ENCODE measurements around the gene SUPT20H. TPM values are rescaled to one million over a fixed set of nuclear protein-coding genes. Genes with fewer than 3 reads are reported as not detected.

SUPT20H gene
- total and polyA plus RNA-seq, 2 donors from 2014 or later, result 20.7 to 61.6 TPM

DNA sequence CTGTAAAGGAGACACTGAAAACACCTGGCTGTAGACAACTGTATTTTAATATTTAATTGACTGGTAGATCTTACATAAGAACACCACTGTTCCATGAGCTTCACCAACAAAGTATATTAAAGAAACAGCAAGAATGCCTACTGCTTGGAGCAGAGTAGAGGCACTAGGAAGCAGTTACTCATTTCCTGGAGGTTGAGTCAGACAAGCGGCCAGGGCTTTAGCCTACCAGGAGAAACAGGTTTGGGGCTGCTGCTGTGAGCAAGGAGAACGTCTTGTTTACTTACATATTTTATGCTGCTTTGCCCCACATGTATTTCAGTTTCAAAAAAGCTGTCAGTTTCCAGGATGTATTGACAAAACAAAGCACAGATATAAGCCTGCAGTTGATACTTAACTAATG is 93.7 kb downstream of the SUPT20H start:
- H3K27me3 ChIP-seq (ENCODE audit: control insufficient read depth, insufficient read depth, low read length), result no peaks in the 10 kb centered on the region
- no peak overlapping the region for H3K4me3 ChIP-seq (ENCODE audit: low read length in 3 of 3)
- H3K27ac ChIP-seq (ENCODE audit: low read depth in 2 of 2, low read length in 2 of 2), result no peak overlapping the region
- TF ChIP-seq, protein P1, sequence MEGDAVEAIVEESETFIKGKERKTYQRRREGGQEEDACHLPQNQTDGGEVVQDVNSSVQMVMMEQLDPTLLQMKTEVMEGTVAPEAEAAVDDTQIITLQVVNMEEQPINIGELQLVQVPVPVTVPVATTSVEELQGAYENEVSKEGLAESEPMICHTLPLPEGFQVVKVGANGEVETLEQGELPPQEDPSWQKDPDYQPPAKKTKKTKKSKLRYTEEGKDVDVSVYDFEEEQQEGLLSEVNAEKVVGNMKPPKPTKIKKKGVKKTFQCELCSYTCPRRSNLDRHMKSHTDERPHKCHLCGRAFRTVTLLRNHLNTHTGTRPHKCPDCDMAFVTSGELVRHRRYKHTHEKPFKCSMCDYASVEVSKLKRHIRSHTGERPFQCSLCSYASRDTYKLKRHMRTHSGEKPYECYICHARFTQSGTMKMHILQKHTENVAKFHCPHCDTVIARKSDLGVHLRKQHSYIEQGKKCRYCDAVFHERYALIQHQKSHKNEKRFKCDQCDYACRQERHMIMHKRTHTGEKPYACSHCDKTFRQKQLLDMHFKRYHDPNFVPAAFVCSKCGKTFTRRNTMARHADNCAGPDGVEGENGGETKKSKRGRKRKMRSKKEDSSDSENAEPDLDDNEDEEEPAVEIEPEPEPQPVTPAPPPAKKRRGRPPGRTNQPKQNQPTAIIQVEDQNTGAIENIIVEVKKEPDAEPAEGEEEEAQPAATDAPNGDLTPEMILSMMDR (IDR thresholded peaks at IDR 0.05; ENCODE audit: borderline replicate concordance, extremely low read depth, insufficient read depth), result no peak
- H3K4me1 ChIP-seq (ENCODE audit: control insufficient read depth in 2 of 3, insufficient read depth in 2 of 3, low read depth in 1 of 3, low read length in 3 of 3), result peaks cover 0 to 12% (median 0%) of the 10 kb centered on the region in 3 donors
- intact Hi-C loops (cut with DNase I), result no loop called here
- H3K36me3 ChIP-seq (ENCODE audit: control insufficient read depth in 2 of 3, insufficient read depth in 3 of 3, low read length in 3 of 3), result peaks cover 4 to 7% (median 6%) of the 10 kb centered on the region in 3 donors
- no peaks in the 10 kb centered on the region for H3K9me3 ChIP-seq (ENCODE audit: control insufficient read depth in 2 of 3, insufficient read depth in 1 of 3, low read length in 3 of 3)
- no peak overlapping the region for H3K9ac ChIP-seq (ENCODE audit: low read length in 3 of 3)
- DNase-seq (peak in 1 of 5 donors; percentile 6), FAIRE-seq (no peak)

DNA sequence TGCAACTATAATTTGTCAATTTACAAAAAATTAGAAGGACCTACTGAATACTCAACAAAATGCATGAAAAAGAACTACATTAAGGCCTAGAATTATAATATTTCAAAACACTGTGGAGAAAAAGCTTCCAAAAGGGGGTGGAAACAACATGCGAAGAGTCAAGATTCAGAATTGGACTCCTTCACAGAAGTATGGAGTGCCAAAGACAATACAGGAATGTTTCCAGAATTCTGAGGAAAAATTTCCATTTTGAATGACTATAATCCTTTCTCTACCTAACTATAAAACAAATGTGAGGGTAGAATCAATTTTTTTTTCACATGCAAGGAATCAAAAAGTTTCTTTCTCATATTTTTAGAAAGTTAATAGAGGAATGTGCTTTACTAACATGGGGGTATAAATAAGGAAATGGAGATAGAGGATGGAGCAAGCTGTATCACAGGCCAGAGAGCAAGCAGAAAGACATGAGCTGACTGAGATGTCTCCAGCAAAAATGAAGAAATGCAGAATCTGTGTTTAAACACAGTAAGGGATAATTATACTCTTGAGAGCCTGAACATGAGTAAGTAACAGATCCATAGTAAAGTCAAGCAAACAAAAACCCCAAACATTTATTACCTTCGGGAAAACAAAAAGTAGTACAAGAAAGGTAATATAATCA is 99.9 kb downstream of the SUPT20H start:
- intact Hi-C loops (cut with DNase I), result no loop called here
- Histone ChIP-seq H3K9me3 (ENCODE audit: control insufficient read depth in 2 of 3, insufficient read depth in 1 of 3, low read length in 3 of 3) (no peaks in the 10 kb centered on the region), H3K4me3 (ENCODE audit: low read length in 3 of 3) (no peak overlapping the region), H3K27ac (ENCODE audit: low read depth in 2 of 2, low read length in 2 of 2) (no peak overlapping the region), H3K27me3 (ENCODE audit: control insufficient read depth, insufficient read depth, low read length) (no peaks in the 10 kb centered on the region), H3K9ac (ENCODE audit: low read length in 3 of 3) (no peak overlapping the region), H3K36me3 (ENCODE audit: control insufficient read depth in 2 of 3, insufficient read depth in 3 of 3, low read length in 3 of 3) (peaks cover 4 to 5% (median 5%) of the 10 kb centered on the region in 3 donors), H3K4me1 (ENCODE audit: control insufficient read depth in 2 of 3, insufficient read depth in 2 of 3, low read depth in 1 of 3, low read length in 3 of 3) (no peaks in the 10 kb centered on the region)
- TF ChIP-seq, protein P1 (IDR thresholded peaks at IDR 0.05; ENCODE audit: borderline replicate concordance, extremely low read depth, insufficient read depth), result no peak
- DNase-seq (no peak), FAIRE-seq (no peak)

Other genes starting within 250 kb of the SUPT20H start
- 6.3 TPM for gene RFXAP, start 240.5 kb downstream of the SUPT20H start, total RNA-seq
- 2.3 TPM for gene RFXAP, start 240.5 kb downstream of the SUPT20H start, polyA plus RNA-seq (ENCODE audit: insufficient read depth, low read depth, low replicate concordance)
- gene SMAD9, start 139.4 kb downstream of the SUPT20H start, total RNA-seq, result 13.1 TPM
- 3.5 TPM for gene SMAD9, start 139.4 kb downstream of the SUPT20H start, polyA plus RNA-seq (ENCODE audit: insufficient read depth, low read depth, low replicate concordance)
- gene ALG5, start 60.3 kb downstream of the SUPT20H start, total RNA-seq, result 42.6 TPM
- 54.5 TPM for gene ALG5, start 60.3 kb downstream of the SUPT20H start, polyA plus RNA-seq (ENCODE audit: insufficient read depth, low read depth, low replicate concordance)
- 32.9 TPM for gene EXOSC8, start 58.9 kb downstream of the SUPT20H start, total RNA-seq
- gene EXOSC8, start 58.9 kb downstream of the SUPT20H start, polyA plus RNA-seq (ENCODE audit: insufficient read depth, low read depth, low replicate concordance), result 28.4 TPM
- not detected for gene CSNK1A1L, start 46.0 kb upstream of the SUPT20H start, total RNA-seq
- not detected for gene CSNK1A1L, start 46.0 kb upstream of the SUPT20H start, polyA plus RNA-seq (ENCODE audit: insufficient read depth, low read depth, low replicate concordance)